ENCODE data around the gene KCNH1.
"Not testable (repeated sequence)": the region's sequence is repeated elsewhere in the genome, so short reads cannot be mapped to it uniquely, and the experiment has no call there.

KCNH1 gene

GRCh38 chr1:210685295-210685650, 448.7 kb downstream of the KCNH1 start:
- DNase-seq (ENCODE audit: low read depth in 2 of 2): no peak

GRCh38 chr1:210684466-210685294, 449.3 kb downstream of the KCNH1 start:
- no peak for DNase-seq (ENCODE audit: low read depth in 2 of 2)

GRCh38 chr1:210683403-210684047, 450.4 kb downstream of the KCNH1 start:
- DNase-seq (ENCODE audit: low read depth in 2 of 2): no peak

- DNase-seq (ENCODE audit: low read depth in 2 of 2): no peak
Measured at GRCh38 chr1:210681158-210681557, 452.8 kb downstream of the KCNH1 start.

- no peak for DNase-seq (ENCODE audit: low read depth in 2 of 2)
Measured at GRCh38 chr1:210678306-210678705, 455.6 kb downstream of the KCNH1 start.

GRCh38 chr1:210677533-210677932, 456.4 kb downstream of the KCNH1 start:
- DNase-seq (ENCODE audit: low read depth in 2 of 2): no peak

- no peak for DNase-seq (ENCODE audit: low read depth in 2 of 2)
Measured at GRCh38 chr1:210676539-210676938, 457.4 kb downstream of the KCNH1 start.

GRCh38 chr1:210674151-210674550, 459.8 kb downstream of the KCNH1 start:
- DNase-seq (ENCODE audit: low read depth in 2 of 2): no peak

GRCh38 chr1:210669951-210670350, 464.0 kb downstream of the KCNH1 start:
- DNase-seq (ENCODE audit: low read depth in 2 of 2): no peak

- DNase-seq (ENCODE audit: low read depth in 2 of 2): no peak
Measured at GRCh38 chr1:210663730-210664573, 470.0 kb downstream of the KCNH1 start.

GRCh38 chr1:210662291-210663050, 471.5 kb downstream of the KCNH1 start:
- no peak for DNase-seq (ENCODE audit: low read depth in 2 of 2)

- not testable (repeated sequence) for DNase-seq (ENCODE audit: low read depth in 2 of 2)
Measured at GRCh38 chr1:210661520-210661919, 472.4 kb downstream of the KCNH1 start.

- no peak for DNase-seq (ENCODE audit: low read depth in 2 of 2)
Measured at GRCh38 chr1:210657806-210658205, 476.1 kb downstream of the KCNH1 start.

- no peak for DNase-seq (ENCODE audit: low read depth in 2 of 2)
Measured at GRCh38 chr1:210655511-210655910, 478.4 kb downstream of the KCNH1 start.

GRCh38 chr1:210654176-210654981, 479.6 kb downstream of the KCNH1 start:
- DNase-seq (ENCODE audit: low read depth in 2 of 2): no peak

- no peak for DNase-seq (ENCODE audit: low read depth in 2 of 2)
Measured at GRCh38 chr1:210653771-210654170, 480.2 kb downstream of the KCNH1 start.

- no peak for DNase-seq (ENCODE audit: low read depth in 2 of 2)
Measured at GRCh38 chr1:210652329-210652954, 481.5 kb downstream of the KCNH1 start.

GRCh38 chr1:210650403-210650802, 483.5 kb downstream of the KCNH1 start:
- DNase-seq (ENCODE audit: low read depth in 2 of 2): no peak

- no peak for DNase-seq (ENCODE audit: low read depth in 2 of 2)
Measured at GRCh38 chr1:210648588-210649269, 485.2 kb downstream of the KCNH1 start.
